Gastroesophageal sphincter (tissue), 4 donors: Measurements from ENCODE around the gene NFAT5. TPM values are rescaled to one million over a fixed set of nuclear protein-coding genes. Genes with fewer than 3 reads are reported as not detected.
"Not testable (repeated sequence)": the region's sequence is repeated elsewhere in the genome, so short reads cannot be mapped to it uniquely, and the experiment has no call there.

Experiments
- ATAC-seq: fragments of 150-250 bp; one replicate; pipeline ENCODE4 v1.9.1; 2016; ENCODE audit warnings: mild to moderate bottlenecking, moderate library complexity
- H3K27ac ChIP-seq, 4 donors: fragments of 200-600 bp; sonication (generic) in 3 of 4; 1 replicate in 3 of 4; 2 replicates in 1 of 4; pipeline ENCODE4 v1.5.1; 2016 to 2019
- H3K27me3 ChIP-seq: fragments of 200-600 bp; sonication (generic); one replicate; pipeline ENCODE4 v1.5.1; 2019
- H3K36me3 ChIP-seq, 2 donors: fragments of 200-600 bp; sonication (generic); one replicate each; pipeline ENCODE4 v1.5.1; 2019; ENCODE audit warnings: control low read depth in 1 of 2
- H3K4me1 ChIP-seq, 3 donors: fragments of 200-600 bp; sonication (generic); 1 replicate in 2 of 3; 2 replicates in 1 of 3; pipeline ENCODE4 v1.5.1; 2016 to 2019; ENCODE audit warnings: control low read depth in 2 of 3
- H3K4me3 ChIP-seq, 2 donors: fragments of 200-600 bp; sonication (generic); one replicate each; pipeline ENCODE4 v1.5.1; 2019; ENCODE audit warnings: mild to moderate bottlenecking in 1 of 2, moderate library complexity in 1 of 2
- H3K9me3 ChIP-seq, 3 donors: fragments of 200-600 bp; sonication (generic); one replicate each; pipeline ENCODE4 v1.5.1; 2017 to 2019; ENCODE audit warnings: control low read depth in 2 of 3
- EP300 ChIP-seq: sonication (generic); formaldehyde crosslinking; IDR thresholded peaks from one replicate; pipeline ENCODE4 v1.6.1; 2017; ENCODE audit warnings: antibody characterized with exemption, mild to moderate bottlenecking
- POLR2A ChIP-seq, 2 donors: fragments of 450-650 bp; IDR thresholded peaks; one replicate each; pipeline ENCODE4 v1.6.1; 2017; ENCODE audit warnings: antibody characterized with exemption in 2 of 2, mild to moderate bottlenecking in 2 of 2, moderate library complexity in 1 of 2
- POLR2AphosphoS5 ChIP-seq: sonication (generic); formaldehyde crosslinking; IDR thresholded peaks from one replicate; pipeline ENCODE4 v1.6.1; 2017; ENCODE audit warnings: antibody characterized with exemption
- WGBS, 2 donors: methylation state at CpG; one replicate each; pipeline ENCODE4 v1.1.5; 2018; ENCODE audit warnings: low coverage in 1 of 2; 5-methylcytosine and 5-hydroxymethylcytosine counted together
- total RNA-seq, 4 donors: library from RNA; depleted of rRNA; stranded (reverse); fragments of >200 nt; gene quantifications; one replicate each; pipeline ENCODE4 v1.1.0, GENCODE V29; 2016
- TF ChIP-seq, protein P1 (sequence below), 4 experiments: fragments of 200-600 bp in 2 of 4; fragments of 450-650 bp in 2 of 4; sonication (generic) in 1 of 4; IDR thresholded peaks; one replicate each; pipeline ENCODE4 v1.5.1; 2017 to 2019; ENCODE audit warnings: antibody characterized with exemption in 4 of 4, mild to moderate bottlenecking in 2 of 4, moderate library complexity in 2 of 4

The NFAT5 gene
- total RNA-seq, 4 donors from 2014 or later = 43.8 to 79.1 (median 59.5) TPM

DNA sequence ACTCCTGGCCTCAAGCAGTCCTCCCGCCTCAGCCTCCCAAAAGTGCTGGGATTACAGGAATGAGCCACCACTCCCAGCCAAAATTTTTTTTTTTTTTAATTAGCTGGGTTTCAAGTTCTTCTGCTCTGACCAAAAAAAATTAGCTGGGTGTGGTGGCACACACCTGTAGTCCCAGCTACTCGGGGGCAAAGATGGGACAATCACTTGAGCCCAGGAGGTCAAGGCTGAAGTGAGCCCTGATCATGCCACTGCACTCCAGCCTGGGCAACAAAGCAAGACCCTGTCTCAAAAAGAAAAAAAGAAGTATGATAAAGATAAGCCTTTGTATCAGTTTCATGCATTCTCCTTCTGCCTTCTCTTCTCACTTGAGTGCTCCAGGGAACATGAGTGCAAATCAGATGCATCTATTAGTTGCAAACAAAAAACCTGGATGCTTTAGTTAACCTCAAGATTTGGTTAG, 158.7 kb downstream of the NFAT5 start:
- ATAC-seq = no peak
- H3K27ac ChIP-seq = peak overlapping the region in 3 of 4 donors; percentile 85 to 89 (median 85)

DNA sequence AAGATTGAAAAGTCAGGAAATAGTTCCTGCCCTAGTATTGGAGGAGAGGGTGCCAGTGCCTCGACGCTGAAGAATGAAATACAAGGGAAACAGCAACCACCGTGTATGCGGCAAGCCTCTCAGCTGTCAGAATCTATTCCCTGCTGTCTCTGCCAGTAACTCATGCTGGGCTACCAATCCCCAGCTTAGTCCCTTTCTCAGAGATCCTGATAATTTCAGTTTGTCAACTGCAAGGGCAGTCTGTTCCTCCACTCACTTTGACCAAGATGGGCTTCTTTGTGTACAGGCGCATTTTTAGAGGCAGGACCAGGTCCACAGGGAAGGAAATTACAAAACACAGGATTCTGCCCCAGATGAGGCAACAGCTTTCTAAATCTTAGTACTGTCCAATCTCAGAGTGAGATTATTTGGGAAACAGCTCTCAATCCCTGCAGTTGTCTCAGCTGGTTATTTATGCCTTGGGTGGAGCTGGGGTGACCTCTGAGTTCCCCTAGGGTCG, 159.3 kb downstream of the NFAT5 start:
- no peak for ATAC-seq
- no peak for TF ChIP-seq POLR2A (IDR thresholded peaks at IDR 0.05)
- TF ChIP-seq EP300 = no peak
- no peak for TF ChIP-seq POLR2AphosphoS5
- TF ChIP-seq, protein P1, sequence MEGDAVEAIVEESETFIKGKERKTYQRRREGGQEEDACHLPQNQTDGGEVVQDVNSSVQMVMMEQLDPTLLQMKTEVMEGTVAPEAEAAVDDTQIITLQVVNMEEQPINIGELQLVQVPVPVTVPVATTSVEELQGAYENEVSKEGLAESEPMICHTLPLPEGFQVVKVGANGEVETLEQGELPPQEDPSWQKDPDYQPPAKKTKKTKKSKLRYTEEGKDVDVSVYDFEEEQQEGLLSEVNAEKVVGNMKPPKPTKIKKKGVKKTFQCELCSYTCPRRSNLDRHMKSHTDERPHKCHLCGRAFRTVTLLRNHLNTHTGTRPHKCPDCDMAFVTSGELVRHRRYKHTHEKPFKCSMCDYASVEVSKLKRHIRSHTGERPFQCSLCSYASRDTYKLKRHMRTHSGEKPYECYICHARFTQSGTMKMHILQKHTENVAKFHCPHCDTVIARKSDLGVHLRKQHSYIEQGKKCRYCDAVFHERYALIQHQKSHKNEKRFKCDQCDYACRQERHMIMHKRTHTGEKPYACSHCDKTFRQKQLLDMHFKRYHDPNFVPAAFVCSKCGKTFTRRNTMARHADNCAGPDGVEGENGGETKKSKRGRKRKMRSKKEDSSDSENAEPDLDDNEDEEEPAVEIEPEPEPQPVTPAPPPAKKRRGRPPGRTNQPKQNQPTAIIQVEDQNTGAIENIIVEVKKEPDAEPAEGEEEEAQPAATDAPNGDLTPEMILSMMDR (IDR thresholded peaks at IDR 0.05) = no peak
- H3K4me1 ChIP-seq = peaks cover 0 to 50% (median 20%) of the 10 kb centered on the region in 3 donors
- no peak overlapping the region for H3K4me3 ChIP-seq
- H3K9me3 ChIP-seq = no peaks in the 10 kb centered on the region
- H3K36me3 ChIP-seq = no peaks in the 10 kb centered on the region
- H3K27ac ChIP-seq = peak overlapping the region in 3 of 4 donors; percentile 85 to 89 (median 85)
- 61 to 75% methylated on average over 4 to 5 of the region's 6 CpGs for WGBS, 2 donors
- H3K27me3 ChIP-seq = no peaks in the 10 kb centered on the region

More for the DNA sequence above, 158.7 kb downstream of the NFAT5 start:
- Histone ChIP-seq H3K4me1 (peaks cover 0 to 50% (median 20%) of the 10 kb centered on the region in 3 donors), H3K4me3 (no peak overlapping the region), H3K9me3 (no peaks in the 10 kb centered on the region), H3K36me3 (no peaks in the 10 kb centered on the region), H3K27me3 (no peaks in the 10 kb centered on the region)
- TF ChIP-seq POLR2A (IDR thresholded peaks at IDR 0.05) = no peak
- no peak for TF ChIP-seq EP300
- TF ChIP-seq, protein P1 (IDR thresholded peaks at IDR 0.05) = no peak
- TF ChIP-seq POLR2AphosphoS5 = no peak
- 100% methylated on average over 1 of the region's 2 CpGs for WGBS, 2 donors

DNA sequence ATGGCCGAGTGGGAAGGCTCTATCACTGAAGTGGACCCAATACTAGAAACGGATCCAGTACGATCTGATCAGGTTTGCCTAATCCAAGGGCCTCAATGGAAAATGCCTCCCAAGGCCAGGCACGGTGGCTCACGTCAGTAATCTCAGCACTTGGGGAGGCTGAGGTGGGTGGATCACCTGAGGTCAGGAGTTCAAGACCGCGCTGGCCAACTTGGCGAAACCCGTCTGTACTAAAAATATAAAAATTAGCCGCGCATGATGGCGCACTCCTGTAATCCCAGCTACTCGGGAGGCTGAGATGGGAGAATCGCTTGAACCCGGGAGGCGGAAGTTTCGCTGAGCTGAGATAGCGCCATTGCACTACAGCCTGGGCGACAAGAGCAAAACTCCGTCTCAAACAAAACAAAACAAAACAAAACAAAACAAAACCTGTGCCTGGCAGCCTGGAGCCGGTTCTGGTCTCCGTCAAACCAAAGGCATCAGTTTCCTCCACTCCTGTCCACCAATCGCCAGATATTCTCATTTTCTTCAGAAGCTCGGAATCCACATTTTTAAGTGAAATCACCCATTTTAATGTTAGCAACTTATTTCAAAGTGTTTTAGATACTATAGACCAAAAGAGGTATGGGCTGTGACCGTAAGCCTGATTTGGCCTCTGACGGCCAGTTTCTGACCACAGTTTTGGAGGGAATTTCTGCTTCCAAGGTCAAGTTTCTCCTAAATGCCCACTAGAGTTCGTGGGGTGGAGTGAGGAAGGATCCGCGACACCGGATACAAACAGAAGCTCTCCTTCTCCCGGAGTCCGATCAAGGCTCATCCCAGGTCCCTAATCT, 159.9 kb downstream of the NFAT5 start:
- TF ChIP-seq, protein P1 (IDR thresholded peaks at IDR 0.05) = peak in 1 of 4 experiments; percentile 3
- no peak for TF ChIP-seq EP300
- TF ChIP-seq POLR2AphosphoS5 = no peak
- TF ChIP-seq POLR2A (IDR thresholded peaks at IDR 0.05) = no peak
- peak overlapping the region; percentile 59 to 89 (median 85) for H3K27ac ChIP-seq
- WGBS, 2 donors = 14 to 86% methylated on average over 6 to 21 of the region's 32 CpGs
- no peaks in the 10 kb centered on the region for H3K36me3 ChIP-seq
- ATAC-seq = no peak
- H3K4me1 ChIP-seq = peaks cover 0 to 50% (median 20%) of the 10 kb centered on the region in 3 donors
- no peaks in the 10 kb centered on the region for H3K9me3 ChIP-seq
- peak overlapping the region; percentile 38 to 61 for H3K4me3 ChIP-seq
- no peaks in the 10 kb centered on the region for H3K27me3 ChIP-seq

DNA sequence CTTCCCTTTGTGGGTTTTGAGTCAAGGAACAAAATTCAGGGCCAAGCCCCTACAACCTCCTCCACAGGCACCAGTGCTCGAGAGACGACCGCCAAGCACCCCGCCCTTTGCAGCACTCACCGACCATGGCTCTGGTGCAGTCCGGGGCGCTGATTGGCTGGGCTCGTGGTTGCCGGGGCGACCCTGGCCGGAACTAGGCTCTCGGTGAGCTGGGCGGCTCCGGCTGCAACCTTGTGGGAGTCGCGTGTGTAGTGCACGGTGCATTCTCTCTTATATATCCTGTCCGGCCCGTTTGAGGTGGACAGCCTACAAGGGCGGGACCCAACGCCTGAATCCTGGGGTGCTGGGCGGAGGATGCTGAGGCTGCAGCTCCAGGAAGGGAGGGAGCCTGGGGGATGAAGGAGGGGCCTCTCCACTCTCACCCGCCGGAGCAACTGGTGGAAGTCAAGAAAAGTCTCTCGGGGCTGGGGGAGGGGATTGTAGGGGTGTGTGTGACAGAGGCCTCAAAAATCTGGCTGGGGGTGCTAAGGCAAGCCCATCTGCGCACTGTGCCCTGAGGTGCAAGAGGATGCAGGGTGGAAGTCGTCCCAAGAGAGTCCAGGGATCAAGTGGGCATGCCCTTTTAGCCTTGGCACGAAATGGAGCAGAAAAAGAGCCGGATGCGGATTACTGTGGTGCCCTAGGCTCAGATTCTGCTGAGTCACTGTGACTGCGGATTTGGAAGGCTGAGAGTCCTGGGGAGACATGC, 160.7 kb downstream of the NFAT5 start, which contains the start of gene NQO1:
Gene NQO1 (minus strand): TSS at position 248 of the 748 bp plus-strand sequence. CDS start 121 bp downstream, at position 127.
- peak within 1 kb of the TSS; percentile 38 to 61 for H3K4me3 ChIP-seq
- H3K36me3 ChIP-seq = no peaks in the 10 kb centered on the region
- ATAC-seq = peak; percentile 98
- H3K9me3 ChIP-seq = no peaks in the 10 kb centered on the region
- H3K4me1 ChIP-seq = peaks cover 0 to 50% (median 20%) of the 10 kb centered on the region in 3 donors
- peak within 1 kb of the TSS; percentile 59 to 89 (median 85) for H3K27ac ChIP-seq
- WGBS, 2 donors = 0 to 3% methylated on average over 5 to 12 of the region's 31 CpGs
- peak; percentile 34 to 55 for TF ChIP-seq POLR2A (IDR thresholded peaks at IDR 0.05)
- TF ChIP-seq EP300 = no peak
- H3K27me3 ChIP-seq = no peaks in the 10 kb centered on the region

DNA sequence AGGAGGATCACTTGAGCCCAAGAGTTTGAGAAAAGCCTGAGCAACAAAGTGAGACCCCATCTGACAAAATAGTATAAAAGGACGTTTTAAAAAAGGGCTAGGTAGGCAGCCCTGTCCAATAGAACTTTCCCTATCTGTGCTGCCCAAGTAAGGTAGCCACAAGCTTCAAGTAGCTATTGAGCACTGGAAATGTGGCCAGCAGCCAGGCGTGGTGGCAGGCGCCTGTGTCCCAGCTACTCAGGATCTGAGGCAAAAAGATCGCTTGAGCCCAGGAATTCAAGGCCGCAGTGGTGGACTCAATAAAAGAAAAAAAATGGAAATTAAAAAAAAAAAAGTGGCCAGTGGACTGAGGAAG, 162.1 kb downstream of the NFAT5 start:
- no peak for TF ChIP-seq POLR2A (IDR thresholded peaks at IDR 0.05)
- TF ChIP-seq, protein P1 (IDR thresholded peaks at IDR 0.05) = no peak
- no peak for TF ChIP-seq POLR2AphosphoS5
- TF ChIP-seq EP300 = no peak
- Histone ChIP-seq H3K9me3 (no peaks in the 10 kb centered on the region), H3K27me3 (no peaks in the 10 kb centered on the region), H3K4me3 (no peak overlapping the region), H3K36me3 (no peaks in the 10 kb centered on the region), H3K27ac (peak overlapping the region in 2 of 4 donors; percentile 85 to 89), H3K4me1 (peaks cover 0 to 50% (median 20%) of the 10 kb centered on the region in 3 donors)
- WGBS, 2 donors = 85 to 100% methylated on average over 2 to 5 of the region's 5 CpGs
- no peak for ATAC-seq

DNA sequence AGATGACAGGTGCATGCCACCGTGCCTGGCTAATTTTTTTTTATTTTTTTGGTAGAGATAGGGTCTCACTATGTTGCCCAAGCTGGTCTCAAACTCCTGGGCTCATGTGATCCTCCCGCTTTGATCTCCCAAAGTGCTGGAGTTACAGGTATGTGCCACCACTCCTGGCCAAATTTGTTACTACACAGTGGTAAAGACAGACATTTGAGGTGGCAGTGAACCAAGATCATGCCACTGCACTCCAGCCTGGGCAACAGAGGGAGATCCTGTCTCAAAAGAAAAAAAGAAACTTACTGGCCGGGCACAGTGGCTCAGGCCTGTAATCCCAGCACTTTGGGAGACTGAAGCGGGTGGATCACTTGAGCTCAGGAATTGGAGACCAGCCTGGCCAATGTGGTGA, 163.3 kb downstream of the NFAT5 start:
- not testable (repeated sequence) for H3K36me3 ChIP-seq, H3K4me3 ChIP-seq, H3K27ac ChIP-seq, H3K9me3 ChIP-seq, ATAC-seq, H3K27me3 ChIP-seq
- peaks cover 0 to 49% (median 20%) of the 10 kb centered on the region in 3 donors for H3K4me1 ChIP-seq
- 68% methylated on average over 4 of the region's 4 CpGs; no CpG with 5 or more reads in 1 of the 2 donors for WGBS, 2 donors

DNA sequence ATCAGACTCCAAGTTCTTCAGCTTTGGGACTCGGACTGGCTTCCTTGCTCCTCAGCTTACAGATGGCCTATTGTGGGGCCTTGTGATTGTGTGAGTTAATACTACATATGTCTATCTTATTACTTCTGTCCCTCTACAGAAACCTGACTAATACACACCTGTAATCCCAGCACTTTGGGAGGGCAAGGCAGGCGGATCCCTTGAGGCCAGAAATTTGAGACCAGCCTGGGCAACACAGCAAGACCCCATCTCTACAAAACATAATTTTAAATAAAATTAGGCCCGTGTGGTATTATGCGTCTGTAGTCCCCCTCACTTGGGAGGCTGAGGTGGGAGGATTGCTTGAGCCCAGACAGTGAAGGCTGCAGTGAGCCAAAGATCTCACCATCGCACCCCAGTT, 165.5 kb downstream of the NFAT5 start:
- H3K4me1 ChIP-seq = peaks cover 0 to 26% (median 9%) of the 10 kb centered on the region in 3 donors
- not testable (repeated sequence) for H3K27ac ChIP-seq, H3K36me3 ChIP-seq, H3K9me3 ChIP-seq, H3K27me3 ChIP-seq, ATAC-seq, H3K4me3 ChIP-seq
- 96 to 100% methylated on average over 2 to 3 of the region's 5 CpGs for WGBS, 2 donors
